Urothelium cell line (cell line): ENCODE data around the gene ADAMTSL1.

Source experiments
- DNase-seq: peaks from one replicate; pipeline ENCODE4 v3.0.0; 2011; ENCODE audit warnings: low spot score, mixed read lengths
- FAIRE-seq: peaks from 2 replicates; lab custom pipeline; 2011; peaks lifted over from hg19 to GRCh38; lab: Jason Lieb, UNC

Gene ADAMTSL1

GRCh38 chr9:18545636-18546360, 71.8 kb downstream of the ADAMTSL1 start:
- FAIRE-seq = no peak
- no peak for DNase-seq

- DNase-seq (no peak), FAIRE-seq (no peak)
Observed at GRCh38 chr9:18548456-18548855, 74.5 kb downstream of the ADAMTSL1 start.

DNA sequence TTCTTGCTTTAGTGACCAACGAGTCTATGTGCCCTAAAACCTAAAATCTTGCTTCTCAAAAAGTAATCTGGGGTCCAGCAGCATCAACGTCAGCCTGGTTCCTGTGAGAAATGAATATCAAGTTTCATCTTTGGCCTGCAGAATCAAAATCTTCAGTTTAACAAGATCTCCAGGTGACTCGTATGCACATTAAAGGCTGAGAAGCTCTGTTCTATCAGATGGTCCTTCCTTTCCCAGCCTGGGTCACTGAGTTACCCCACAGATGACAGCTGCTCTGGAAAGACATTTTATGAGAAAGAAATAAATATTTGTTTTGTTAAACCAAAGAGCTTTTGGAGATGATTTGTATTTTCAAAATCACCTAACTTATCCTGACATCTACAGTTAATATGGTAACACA, 75.8 kb downstream of the ADAMTSL1 start:
- FAIRE-seq (no peak), DNase-seq (no peak)

- FAIRE-seq (no peak), DNase-seq (no peak)
Observed at GRCh38 chr9:18550286-18550685, 76.3 kb downstream of the ADAMTSL1 start.

DNA sequence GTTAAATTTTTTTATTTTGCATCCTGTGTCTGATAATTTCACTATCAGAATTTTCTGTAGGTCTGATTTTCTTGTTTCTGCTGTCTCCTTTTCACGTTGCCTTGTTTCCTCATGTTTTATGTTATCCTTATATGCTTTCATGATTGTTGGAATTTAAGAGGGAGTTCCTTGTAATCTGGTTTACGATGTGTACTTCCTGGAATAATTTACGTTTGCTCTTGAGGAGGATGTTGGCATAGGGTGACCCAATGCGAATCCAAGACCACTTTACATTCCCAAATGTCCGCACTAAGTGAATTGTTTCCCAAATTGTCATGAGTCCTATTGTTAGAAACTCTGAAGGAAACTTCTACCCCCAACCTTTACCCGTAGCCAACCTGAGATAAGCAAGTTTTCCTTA, 80.3 kb downstream of the ADAMTSL1 start:
- no peak for FAIRE-seq
- no peak for DNase-seq

- FAIRE-seq = no peak
Observed at GRCh38 chr9:18555105-18555883, 81.3 kb downstream of the ADAMTSL1 start.

DNA sequence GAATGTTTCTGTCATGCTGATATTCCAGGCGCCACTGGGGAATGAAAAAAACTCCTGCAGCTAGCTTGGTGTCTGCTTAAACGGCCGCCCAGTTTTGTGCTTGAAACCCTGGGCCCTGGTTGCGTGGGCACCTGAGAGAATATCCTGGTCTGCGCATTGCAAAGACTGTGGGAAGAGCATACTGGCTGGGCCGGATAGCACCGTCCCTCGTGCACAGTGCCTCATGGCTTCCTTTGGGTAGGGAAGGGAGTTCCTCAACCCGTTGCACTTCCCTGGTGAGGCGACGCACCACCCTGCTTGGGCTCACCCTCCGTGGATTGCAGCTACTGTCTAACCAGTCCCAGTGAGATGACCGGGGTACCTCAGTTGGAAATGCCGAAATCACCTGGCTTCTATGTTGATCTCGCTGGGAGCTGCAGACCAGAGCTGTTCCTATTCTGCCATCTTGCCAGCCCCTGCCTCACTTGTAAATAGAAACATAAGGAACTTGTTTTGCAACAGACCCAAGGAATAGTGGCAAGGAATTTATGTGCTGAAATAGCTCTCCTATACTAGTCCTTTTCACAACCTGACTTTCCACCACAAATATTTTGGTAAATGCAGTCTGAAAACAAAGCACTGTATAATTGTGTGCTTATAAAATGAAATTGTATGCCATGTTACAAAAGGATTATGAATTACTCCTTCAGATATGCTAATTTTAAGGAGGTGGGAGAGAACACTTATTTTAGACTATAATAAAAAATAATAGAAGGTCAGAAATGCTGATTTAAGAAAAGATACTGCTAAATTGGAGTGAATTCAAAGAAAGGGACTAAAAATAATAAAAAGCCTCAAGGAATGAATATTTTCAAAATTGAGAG, 90.3 kb downstream of the ADAMTSL1 start:
- FAIRE-seq = no peak
- no peak for DNase-seq

More at GRCh38 chr9:18555105-18555883, 81.3 kb downstream of the ADAMTSL1 start:
- DNase-seq = no peak

- DNase-seq (peak; percentile 4), FAIRE-seq (no peak)
Observed at GRCh38 chr9:18566121-18566520, 92.2 kb downstream of the ADAMTSL1 start.

GRCh38 chr9:18568973-18569372, 95.0 kb downstream of the ADAMTSL1 start:
- DNase-seq (no peak), FAIRE-seq (no peak)

DNA sequence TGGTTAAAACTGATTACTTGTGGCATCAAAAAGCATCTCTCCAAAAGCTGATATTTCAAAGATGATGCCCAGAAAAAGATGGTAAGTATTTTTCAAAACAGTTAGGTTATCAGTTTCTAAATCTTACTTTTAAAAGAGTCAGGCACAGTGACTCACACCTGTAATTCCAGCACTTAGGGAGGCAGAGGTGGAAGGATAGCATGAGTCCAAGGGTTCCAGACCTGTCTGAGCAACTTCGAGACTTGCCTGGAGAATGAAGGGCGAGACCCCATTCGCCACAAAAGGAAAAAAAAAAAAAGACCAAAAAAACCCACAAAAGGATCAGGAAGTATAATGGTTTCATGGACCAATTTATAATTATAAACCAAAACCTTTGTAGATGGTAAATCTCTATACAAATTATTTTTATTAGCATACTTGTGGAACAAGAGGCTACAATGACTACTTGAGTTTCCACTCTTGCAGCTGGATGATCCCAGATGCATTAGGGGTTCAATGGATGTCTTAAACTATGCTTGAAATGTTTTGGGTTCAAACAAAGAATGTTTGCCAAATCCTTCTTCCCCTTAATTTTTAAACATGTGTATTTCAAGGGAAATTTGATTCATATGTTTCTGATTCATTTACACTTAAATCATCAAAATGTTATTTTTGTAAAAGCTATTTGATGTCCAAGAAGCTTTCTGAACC, 96.1 kb downstream of the ADAMTSL1 start:
- DNase-seq (no peak), FAIRE-seq (no peak)

DNA sequence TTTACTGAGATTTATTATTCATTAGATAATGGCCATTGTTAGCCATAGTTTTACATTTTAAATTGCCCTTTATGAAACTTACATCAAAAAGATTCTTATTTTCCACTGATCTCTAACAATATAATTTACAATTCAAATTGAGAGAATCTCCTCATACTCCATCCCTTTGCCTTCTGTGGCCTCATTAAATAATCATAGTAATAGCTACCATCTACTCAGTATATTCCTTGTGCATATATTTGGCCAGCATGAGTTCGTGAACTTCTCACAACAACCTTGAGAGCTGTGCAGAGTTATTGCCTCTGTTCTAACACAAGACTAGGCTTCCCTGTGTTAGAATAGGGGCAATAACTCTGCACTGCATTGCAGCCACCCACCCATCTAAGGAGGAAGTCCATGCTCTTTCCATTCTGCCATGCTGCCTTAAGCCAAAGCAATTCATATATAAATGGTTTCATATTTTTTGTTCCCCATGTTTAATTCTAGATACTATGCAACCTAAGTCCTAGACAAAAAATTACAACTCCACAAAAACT, 99.1 kb downstream of the ADAMTSL1 start:
- DNase-seq (no peak), FAIRE-seq (no peak)

GRCh38 chr9:18575686-18576085, 101.7 kb downstream of the ADAMTSL1 start:
- DNase-seq (no peak), FAIRE-seq (no peak)

DNA sequence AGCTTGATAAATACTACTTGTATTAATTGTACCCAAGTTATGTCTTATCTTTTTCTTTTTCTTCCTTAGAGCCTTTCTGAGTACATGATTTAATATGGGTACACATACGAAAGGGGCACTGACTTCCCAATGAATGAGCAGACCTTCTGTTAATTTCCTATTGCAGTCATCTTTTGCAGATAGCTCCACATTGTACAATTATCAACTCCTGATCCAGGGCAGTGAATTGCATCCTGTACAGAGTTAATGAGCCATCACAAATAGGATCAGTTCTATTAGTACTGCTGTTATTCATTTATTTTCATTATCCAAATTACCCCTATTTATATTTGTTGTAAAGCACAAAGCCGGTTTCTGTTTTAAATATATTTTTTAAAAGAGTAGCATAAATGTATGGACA, 105.6 kb downstream of the ADAMTSL1 start:
- FAIRE-seq = no peak
- no peak for DNase-seq

DNA sequence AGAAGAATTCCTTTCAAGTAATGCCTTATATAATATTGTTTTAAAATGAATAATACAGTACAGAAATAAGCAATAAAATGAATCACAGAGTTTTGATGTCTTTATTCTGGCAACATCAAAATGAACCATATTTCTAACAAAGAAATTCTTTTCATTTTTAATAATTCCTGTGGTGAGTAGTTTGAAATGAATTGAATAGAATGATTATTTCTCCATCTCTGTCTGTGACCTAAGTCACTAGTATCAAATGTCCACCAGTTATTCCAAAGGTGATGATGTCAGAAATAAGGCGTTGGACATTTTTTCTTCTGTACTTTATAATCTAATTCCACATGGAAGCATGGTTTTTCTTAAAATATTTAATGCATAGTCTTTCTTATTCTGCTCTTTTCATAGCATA, 106.2 kb downstream of the ADAMTSL1 start:
- FAIRE-seq = no peak
- DNase-seq = no peak

- DNase-seq (no peak), FAIRE-seq (no peak)
Observed at GRCh38 chr9:18585996-18586395, 112.0 kb downstream of the ADAMTSL1 start.

DNA sequence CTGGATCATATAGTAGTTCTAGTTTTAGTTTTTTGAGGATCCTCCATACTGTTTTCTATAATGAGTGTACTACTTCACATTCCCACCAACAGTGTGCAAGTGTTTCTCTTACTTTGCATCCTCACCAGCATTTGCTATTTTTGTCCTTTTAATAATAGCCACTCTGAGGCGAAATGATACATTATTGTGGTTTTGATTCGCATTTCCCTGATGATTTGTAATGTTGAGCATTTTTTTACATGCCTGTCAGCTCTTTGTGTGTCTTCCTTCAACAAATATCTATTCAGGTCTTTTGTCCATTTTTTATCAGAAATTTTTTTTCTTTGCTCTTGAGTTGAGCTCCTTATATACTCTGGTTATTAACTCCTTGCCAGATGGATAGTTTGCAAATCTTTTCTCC, 114.0 kb downstream of the ADAMTSL1 start:
- FAIRE-seq (no peak), DNase-seq (no peak)

DNA sequence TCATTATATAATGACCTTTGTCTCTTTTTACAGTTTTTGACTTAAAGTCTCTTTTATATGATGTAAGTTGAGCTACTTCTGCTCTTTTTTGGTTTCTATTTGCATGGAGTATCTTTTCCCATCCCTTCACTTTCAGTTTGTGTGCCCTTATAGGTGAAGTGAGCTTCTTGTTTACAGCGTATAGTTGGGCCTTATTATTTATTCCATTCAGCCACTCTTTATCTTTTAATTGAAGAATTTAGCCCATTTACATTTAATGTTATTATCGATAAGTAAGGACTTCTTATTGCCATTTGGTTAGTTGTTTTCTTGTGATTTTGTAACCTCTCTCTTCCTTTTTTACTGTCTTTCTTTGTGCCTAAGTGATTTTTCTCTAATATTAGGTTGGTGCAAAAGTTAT, 117.3 kb downstream of the ADAMTSL1 start:
- no peak for DNase-seq
- FAIRE-seq = no peak

GRCh38 chr9:18594837-18595236, 120.9 kb downstream of the ADAMTSL1 start:
- DNase-seq (no peak), FAIRE-seq (no peak)

GRCh38 chr9:18595597-18595996, 121.6 kb downstream of the ADAMTSL1 start:
- no peak for DNase-seq
- FAIRE-seq = no peak

GRCh38 chr9:18596920-18597319, 123.0 kb downstream of the ADAMTSL1 start:
- FAIRE-seq (no peak), DNase-seq (no peak)

DNA sequence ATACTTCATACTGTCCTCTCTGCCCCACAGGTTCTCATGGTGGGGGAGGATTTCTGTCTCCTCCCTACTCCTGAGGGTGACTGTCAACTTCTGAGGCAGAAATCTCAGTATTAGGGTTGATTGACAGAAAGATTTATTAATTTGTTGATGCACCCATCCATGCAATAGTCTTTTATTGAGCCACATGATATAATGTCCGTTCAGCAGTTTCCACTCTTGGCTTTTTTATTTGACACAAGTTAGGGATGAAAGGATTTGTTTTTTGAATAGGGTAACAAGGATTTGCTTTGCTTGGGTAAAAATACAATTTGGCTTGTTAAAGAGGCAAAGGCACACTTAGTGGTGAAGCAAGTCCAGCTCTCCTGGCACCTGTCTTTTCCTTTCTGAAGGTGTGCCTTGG, 125.0 kb downstream of the ADAMTSL1 start:
- FAIRE-seq = no peak

More for the DNA sequence above, 125.0 kb downstream of the ADAMTSL1 start:
- no peak for DNase-seq
